ENCODE results near the gene CTAG1A. TPM values are rescaled to one million over a fixed set of nuclear protein-coding genes. Genes with fewer than 3 reads are reported as not detected.
A peak's percentile ranks its signal among the peaks of the same experiment; 100 is the strongest.
"Not testable (repeated sequence)": the region's sequence is repeated elsewhere in the genome, so short reads cannot be mapped to it uniquely, and the experiment has no call there.

Gene CTAG1A
- total RNA-seq, 2 experiments from 2014 or later = not detected

DNA sequence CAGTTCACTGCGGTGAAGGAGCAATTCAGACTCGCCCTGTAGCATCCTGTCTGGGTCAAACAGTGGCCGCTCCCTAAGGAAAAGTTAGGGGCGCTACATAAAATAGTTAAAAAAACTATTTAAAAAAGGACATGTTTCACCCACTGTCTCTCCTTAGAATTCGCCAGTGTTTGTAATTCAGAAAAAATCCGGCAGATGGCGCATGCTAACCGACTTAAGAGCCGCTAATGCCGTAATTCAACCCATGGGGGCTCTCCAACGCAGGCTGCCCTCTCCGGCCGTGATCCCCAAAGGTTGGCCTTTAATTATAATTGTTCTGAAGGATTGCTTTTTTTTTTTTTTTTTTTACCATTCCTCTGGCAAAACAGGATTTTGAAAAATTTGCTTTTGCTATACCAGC, 5.5 kb downstream of the CTAG1A start:
- H3K4me1 Mint-ChIP-seq, POLR2A ChIA-PET: not testable (repeated sequence)

DNA sequence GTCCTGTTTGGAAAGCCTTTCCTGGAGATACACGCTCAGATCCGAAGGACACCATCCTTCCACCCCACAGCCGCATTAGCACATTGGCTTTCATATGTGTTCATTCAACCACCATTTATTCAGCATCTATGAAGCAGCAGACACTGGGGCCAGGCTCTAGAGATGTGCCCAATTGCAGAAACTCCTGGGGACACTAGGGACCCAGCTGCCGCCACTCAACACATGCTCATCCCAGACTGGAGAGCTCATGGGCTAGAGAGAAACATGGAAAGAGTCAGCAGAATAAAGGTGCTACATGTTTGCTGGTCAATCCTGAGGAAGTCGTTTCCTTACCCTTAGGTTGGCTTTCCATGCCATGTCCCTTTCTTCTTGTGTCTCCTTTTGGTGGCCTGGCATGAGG, 7.6 kb downstream of the CTAG1A start:
- no peak overlapping the region for H3K4me3 Mint-ChIP-seq
- no peaks in the 10 kb centered on the region for H3K36me3 Mint-ChIP-seq (ENCODE audit: low read depth)
- ChIA-PET CTCF (no interaction called here), POLR2A (no interaction called here)
- DNase-seq (no peak), ATAC-seq (no peak)
- intact Hi-C loops (cut with DNase I, micrococcal nuclease) = no loop called here
- H3K27me3 Mint-ChIP-seq = no peaks in the 10 kb centered on the region
- no peak overlapping the region for H3K27ac Mint-ChIP-seq
- H3K9me3 Mint-ChIP-seq (ENCODE audit: low read depth) = peaks cover 2% of the 10 kb centered on the region
- H3K4me1 Mint-ChIP-seq = peaks cover 3% of the 10 kb centered on the region

More for the DNA sequence above, 5.5 kb downstream of the CTAG1A start:
- H3K27ac Mint-ChIP-seq; ATAC-seq; H3K27me3 Mint-ChIP-seq; DNase-seq; H3K36me3 Mint-ChIP-seq (ENCODE audit: low read depth); H3K4me3 Mint-ChIP-seq; CTCF ChIA-PET; H3K9me3 Mint-ChIP-seq (ENCODE audit: low read depth); intact Hi-C loops (cut with DNase I, micrococcal nuclease): not testable (repeated sequence)

DNA sequence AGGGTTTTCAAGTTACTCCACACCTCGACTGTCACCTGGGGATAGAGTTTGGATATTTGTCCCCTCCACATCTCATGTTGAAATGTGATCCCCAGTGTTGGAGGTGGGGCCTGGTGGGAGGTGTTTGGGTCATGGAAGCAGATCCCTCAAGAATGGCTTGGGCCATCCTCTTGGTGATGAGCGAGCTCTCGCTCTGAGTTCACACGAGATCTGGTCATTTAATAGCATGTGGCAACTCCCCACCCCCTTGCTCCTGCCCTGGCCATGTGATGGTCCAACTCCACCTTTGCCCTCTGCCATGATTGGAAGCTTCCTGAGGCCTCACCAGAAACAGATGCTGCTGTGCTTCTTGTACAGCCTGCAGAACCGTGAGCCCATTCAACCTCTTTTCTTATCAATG, 8.3 kb downstream of the CTAG1A start:
- peaks cover 3% of the 10 kb centered on the region for H3K4me1 Mint-ChIP-seq
- no peak overlapping the region for H3K4me3 Mint-ChIP-seq
- H3K36me3 Mint-ChIP-seq (ENCODE audit: low read depth) = no peaks in the 10 kb centered on the region
- peaks cover 2% of the 10 kb centered on the region for H3K9me3 Mint-ChIP-seq (ENCODE audit: low read depth)
- no peak for DNase-seq
- CTCF ChIA-PET = no interaction called here
- no peaks in the 10 kb centered on the region for H3K27me3 Mint-ChIP-seq
- POLR2A ChIA-PET = no interaction called here
- H3K27ac Mint-ChIP-seq = no peak overlapping the region
- ATAC-seq = no peak
- intact Hi-C loops (cut with DNase I, micrococcal nuclease) = no loop called here

- intact Hi-C loops (cut with DNase I, micrococcal nuclease) = no loop called here
- no peaks in the 10 kb centered on the region for H3K36me3 Mint-ChIP-seq (ENCODE audit: low read depth)
- H3K27ac Mint-ChIP-seq = no peak overlapping the region
- H3K9me3 Mint-ChIP-seq (ENCODE audit: low read depth) = peaks cover 2% of the 10 kb centered on the region
- POLR2A ChIA-PET = no interaction called here
- no peaks in the 10 kb centered on the region for H3K27me3 Mint-ChIP-seq
- ATAC-seq (no peak), DNase-seq (no peak)
- no peak overlapping the region for H3K4me3 Mint-ChIP-seq
- peaks cover 3% of the 10 kb centered on the region for H3K4me1 Mint-ChIP-seq
- CTCF ChIA-PET = interaction anchor here (0.6 kb wide), 1 partner anchor 101 kb away, joined by 3 read pairs; no protein-coding TSS in a partner anchor
Observed at GRCh38 chrX:154594491-154594890, 9.6 kb downstream of the CTAG1A start.

GRCh38 chrX:154595559-154596249, 10.8 kb downstream of the CTAG1A start:
- CTCF ChIA-PET = no interaction called here
- Mint-ChIP-seq H3K9me3 (ENCODE audit: low read depth) (peaks cover 2% of the 10 kb centered on the region), H3K4me1 (peaks cover 3% of the 10 kb centered on the region), H3K36me3 (ENCODE audit: low read depth) (no peaks in the 10 kb centered on the region), H3K4me3 (no peak overlapping the region), H3K27ac (no peak overlapping the region), H3K27me3 (no peaks in the 10 kb centered on the region)
- POLR2A ChIA-PET = no interaction called here
- intact Hi-C loops (cut with DNase I, micrococcal nuclease) = no loop called here
- DNase-seq = no peak
- no peak for ATAC-seq

- H3K27ac Mint-ChIP-seq = no peak overlapping the region
- intact Hi-C loops (cut with DNase I, micrococcal nuclease) = no loop called here
- CTCF ChIA-PET = interaction anchor here (0.6 kb wide), 1 partner anchor 1247 kb away, joined by 3 read pairs; no protein-coding TSS in a partner anchor
- H3K4me3 Mint-ChIP-seq = no peak overlapping the region
- no peaks in the 10 kb centered on the region for H3K36me3 Mint-ChIP-seq (ENCODE audit: low read depth)
- DNase-seq (peak; percentile 15), ATAC-seq (peak; percentile 47)
- POLR2A ChIA-PET = no interaction called here
- H3K27me3 Mint-ChIP-seq = no peaks in the 10 kb centered on the region
- peaks cover 2% of the 10 kb centered on the region for H3K9me3 Mint-ChIP-seq (ENCODE audit: low read depth)
- peaks cover 3% of the 10 kb centered on the region for H3K4me1 Mint-ChIP-seq
Observed at GRCh38 chrX:154596290-154596929, 11.5 kb downstream of the CTAG1A start.

GRCh38 chrX:154597221-154597620, 12.3 kb downstream of the CTAG1A start:
- no peak for ATAC-seq
- DNase-seq = no peak
- H3K36me3 Mint-ChIP-seq (ENCODE audit: low read depth) = no peaks in the 10 kb centered on the region
- H3K4me3 Mint-ChIP-seq = no peak overlapping the region
- H3K9me3 Mint-ChIP-seq (ENCODE audit: low read depth) = peaks cover 2% of the 10 kb centered on the region
- peaks cover 3% of the 10 kb centered on the region for H3K4me1 Mint-ChIP-seq
- POLR2A ChIA-PET = no interaction called here
- no peak overlapping the region for H3K27ac Mint-ChIP-seq
- H3K27me3 Mint-ChIP-seq = no peaks in the 10 kb centered on the region
- intact Hi-C loops (cut with DNase I, micrococcal nuclease) = no loop called here
- CTCF ChIA-PET = no interaction called here

GRCh38 chrX:154598656-154599055, 13.7 kb downstream of the CTAG1A start:
- DNase-seq = no peak
- Mint-ChIP-seq H3K36me3 (ENCODE audit: low read depth) (no peaks in the 10 kb centered on the region), H3K9me3 (ENCODE audit: low read depth) (peaks cover 2% of the 10 kb centered on the region), H3K27ac (no peak overlapping the region), H3K27me3 (no peaks in the 10 kb centered on the region), H3K4me3 (no peak overlapping the region), H3K4me1 (peaks cover 3% of the 10 kb centered on the region)
- ChIA-PET POLR2A (no interaction called here), CTCF (no interaction called here)
- intact Hi-C loops (cut with DNase I, micrococcal nuclease) = no loop called here
- no peak for ATAC-seq

- ATAC-seq = no peak
Observed at GRCh38 chrX:154599531-154599930, 14.6 kb downstream of the CTAG1A start.

DNA sequence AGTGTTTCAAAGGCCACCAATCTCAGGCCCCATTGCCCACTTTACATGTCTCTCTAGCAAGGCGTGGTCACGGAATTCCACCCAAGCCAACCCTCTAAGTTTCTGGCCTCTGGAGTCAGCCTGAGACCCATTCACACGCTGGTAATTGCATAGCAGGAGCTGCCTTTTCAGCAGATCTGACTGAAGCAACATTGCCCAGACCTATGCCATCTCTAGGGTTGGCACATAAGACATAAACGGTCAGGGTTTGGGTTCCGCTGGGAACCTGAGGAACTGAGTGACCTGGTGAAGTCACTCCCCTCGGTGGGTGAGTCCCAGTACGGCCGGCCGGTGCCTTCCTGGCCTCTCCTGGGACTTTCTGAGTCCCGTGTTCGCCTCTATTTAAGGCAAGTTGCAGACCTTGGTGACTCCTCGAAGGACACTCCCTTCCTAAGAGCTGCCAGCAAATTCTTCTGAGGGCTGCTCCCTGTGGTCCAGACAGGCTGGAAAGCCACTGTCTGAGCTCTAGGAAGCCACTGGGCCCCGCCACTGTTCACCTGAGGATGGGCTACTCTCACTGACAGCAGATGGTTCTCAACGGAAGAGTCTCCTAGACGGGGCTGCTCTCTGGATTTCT, 15.9 kb downstream of the CTAG1A start:
- CTCF ChIA-PET = interaction anchor here (1.0 kb wide), 1 partner anchor 10 kb away, joined by 3 read pairs; no protein-coding TSS in a partner anchor
- H3K4me1 Mint-ChIP-seq = peaks cover 2% of the 10 kb centered on the region
- no peaks in the 10 kb centered on the region for H3K27me3 Mint-ChIP-seq
- DNase-seq (no peak), ATAC-seq (no peak)
- intact Hi-C loops (cut with DNase I, micrococcal nuclease) = no loop called here
- peaks cover 2% of the 10 kb centered on the region for H3K9me3 Mint-ChIP-seq (ENCODE audit: low read depth)
- H3K4me3 Mint-ChIP-seq = no peak overlapping the region
- no peaks in the 10 kb centered on the region for H3K36me3 Mint-ChIP-seq (ENCODE audit: low read depth)
- POLR2A ChIA-PET = no interaction called here
- H3K27ac Mint-ChIP-seq = no peak overlapping the region

More at GRCh38 chrX:154599531-154599930, 14.6 kb downstream of the CTAG1A start:
- no peaks in the 10 kb centered on the region for H3K27me3 Mint-ChIP-seq
- intact Hi-C loops (cut with DNase I, micrococcal nuclease) = no loop called here
- H3K4me1 Mint-ChIP-seq = peaks cover 3% of the 10 kb centered on the region
- ChIA-PET POLR2A (interaction anchor here (0.8 kb wide), 1 partner anchor 97 kb away, joined by 3 read pairs; no protein-coding TSS in a partner anchor), CTCF (no interaction called here)
- no peak overlapping the region for H3K4me3 Mint-ChIP-seq
- H3K36me3 Mint-ChIP-seq (ENCODE audit: low read depth) = no peaks in the 10 kb centered on the region
- no peak for DNase-seq
- H3K9me3 Mint-ChIP-seq (ENCODE audit: low read depth) = peaks cover 2% of the 10 kb centered on the region
- no peak overlapping the region for H3K27ac Mint-ChIP-seq

DNA sequence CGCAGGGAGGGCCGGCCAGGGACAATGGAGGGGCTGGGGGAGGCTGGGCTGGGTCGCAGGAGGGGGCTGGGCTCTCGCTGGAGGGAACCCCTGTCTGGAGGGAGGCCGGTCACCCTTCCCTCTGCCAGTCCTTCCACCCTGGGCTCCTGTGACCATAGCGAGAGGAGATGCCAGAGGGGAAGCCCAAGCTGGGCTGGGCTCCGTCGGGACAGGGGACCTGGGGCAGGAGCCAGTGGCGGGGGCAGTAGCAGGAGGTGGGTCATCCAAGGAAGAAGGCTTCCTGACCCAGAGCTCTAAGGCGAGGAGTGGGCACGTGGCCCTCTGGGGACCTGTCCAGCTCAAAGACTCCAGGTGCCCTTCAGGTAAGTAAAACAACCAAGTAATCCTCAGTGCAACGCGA, 17.3 kb downstream of the CTAG1A start:
- no peak overlapping the region for H3K27ac Mint-ChIP-seq
- no peaks in the 10 kb centered on the region for H3K27me3 Mint-ChIP-seq
- ChIA-PET CTCF (no interaction called here), POLR2A (no interaction called here)
- intact Hi-C loops (cut with DNase I, micrococcal nuclease) = no loop called here
- no peaks in the 10 kb centered on the region for H3K36me3 Mint-ChIP-seq (ENCODE audit: low read depth)
- no peaks in the 10 kb centered on the region for H3K4me1 Mint-ChIP-seq
- H3K9me3 Mint-ChIP-seq (ENCODE audit: low read depth) = peaks cover under 1% of the 10 kb centered on the region
- no peak for DNase-seq
- no peak for ATAC-seq
- H3K4me3 Mint-ChIP-seq = no peak overlapping the region

Measured in activated CD4-positive, alpha-beta T cell treated with anti-CD3 and anti-CD28 coated beads for 36 hours (primary cell).